TTC549 (cell line): ENCODE data around the gene MTARC2.

ENCODE experiments used
- FAIRE-seq: peaks from 2 replicates; lab custom pipeline; 2012; peaks lifted over from hg19 to GRCh38; lab: Jason Lieb, UNC

Gene MTARC2

DNA sequence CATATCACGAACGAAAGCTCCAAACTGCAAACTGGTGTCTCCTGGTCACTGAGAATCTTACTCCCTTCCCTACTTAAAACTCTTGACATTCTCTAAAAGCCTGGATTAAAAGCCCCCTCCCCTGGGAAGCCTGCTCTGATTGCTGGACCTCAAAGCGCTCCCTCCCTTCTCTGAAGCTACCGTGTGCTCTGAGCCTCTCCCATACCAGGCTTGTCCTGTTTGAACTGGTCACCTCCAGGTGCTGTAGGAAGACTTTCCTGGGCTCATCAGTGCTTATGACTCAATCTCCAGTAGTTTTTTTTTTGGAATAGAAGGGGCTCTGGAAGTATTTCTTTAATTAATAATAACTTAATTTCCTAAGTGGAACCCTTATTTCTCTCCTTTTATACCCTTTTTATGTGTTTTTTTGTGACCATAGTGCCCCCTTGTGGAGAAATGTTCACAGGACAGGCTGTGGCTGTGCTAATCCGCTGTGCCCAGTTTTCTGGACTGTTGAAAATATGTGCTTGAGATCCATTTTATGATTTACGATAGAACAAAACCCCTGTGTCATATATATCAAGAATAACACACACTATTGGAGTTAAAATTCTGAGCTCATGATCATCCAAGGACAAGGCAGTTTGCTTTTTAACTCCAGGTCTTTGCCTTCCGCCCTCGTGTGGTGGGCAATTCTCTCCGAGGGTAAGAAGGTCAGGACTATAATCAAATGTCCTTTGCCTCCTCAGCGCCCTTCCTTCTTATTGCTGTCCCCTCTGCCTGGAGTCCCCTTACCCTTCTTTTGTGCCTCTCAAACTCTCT, 55.5 kb downstream of the MTARC2 start:
- FAIRE-seq, result peak; percentile 94

DNA sequence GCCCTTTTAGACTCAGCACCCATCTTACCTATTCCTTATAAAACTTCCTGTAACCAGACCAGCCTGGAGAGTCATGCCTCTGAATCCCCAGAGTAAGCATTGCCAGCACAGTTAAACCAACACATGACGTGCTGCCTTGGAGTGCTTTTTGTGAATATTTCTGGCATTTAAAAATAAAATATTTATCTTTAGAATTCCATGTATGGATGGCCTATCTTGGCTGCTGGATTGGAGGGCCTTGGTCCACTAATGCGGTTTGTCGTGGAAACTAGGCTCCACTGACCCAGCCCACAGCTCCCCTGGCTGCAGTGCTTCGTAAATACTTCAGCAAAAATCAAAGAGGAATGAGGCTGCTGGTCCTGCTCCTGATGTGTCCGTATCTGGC, 56.1 kb downstream of the MTARC2 start:
- no peak for FAIRE-seq

DNA sequence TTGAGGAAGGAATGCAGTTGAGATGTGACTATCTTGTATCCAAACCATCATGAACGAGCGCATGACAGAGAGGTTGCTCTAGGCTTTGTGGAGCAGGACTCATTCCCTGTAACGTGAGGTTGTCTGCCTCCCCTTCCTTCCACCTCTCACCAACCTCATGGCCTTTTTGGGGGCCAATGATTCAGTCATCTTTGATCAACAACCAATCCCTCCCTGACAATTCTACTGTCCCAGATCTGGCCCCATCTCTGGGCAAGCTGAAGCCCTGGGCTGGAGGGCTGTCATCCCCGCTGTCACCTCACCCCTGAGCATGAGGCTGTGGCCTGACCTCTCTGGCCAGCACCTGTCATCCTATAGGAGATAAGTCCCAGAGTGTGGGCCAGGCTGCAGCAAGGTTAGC, 58.3 kb downstream of the MTARC2 start:
- no peak for FAIRE-seq

DNA sequence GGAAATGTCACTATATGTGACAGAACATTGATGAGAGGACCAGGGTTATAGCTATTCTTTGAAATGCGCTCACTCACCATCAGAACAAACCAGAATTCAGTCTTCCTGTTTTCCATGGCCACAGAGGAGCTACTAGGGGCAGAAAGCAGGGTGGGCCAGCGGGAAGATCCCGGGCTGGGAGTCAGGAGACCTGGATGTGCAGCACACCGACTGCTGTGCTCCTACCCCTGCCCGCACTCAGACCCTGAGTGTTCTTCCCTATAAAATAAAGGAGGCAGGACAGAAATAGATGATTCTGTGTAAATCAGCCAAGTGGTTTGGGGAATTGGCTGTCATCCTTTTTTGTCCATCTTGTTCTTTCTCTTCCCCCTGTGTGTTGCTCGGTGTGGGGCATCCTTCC, 59.6 kb downstream of the MTARC2 start:
- no peak for FAIRE-seq

DNA sequence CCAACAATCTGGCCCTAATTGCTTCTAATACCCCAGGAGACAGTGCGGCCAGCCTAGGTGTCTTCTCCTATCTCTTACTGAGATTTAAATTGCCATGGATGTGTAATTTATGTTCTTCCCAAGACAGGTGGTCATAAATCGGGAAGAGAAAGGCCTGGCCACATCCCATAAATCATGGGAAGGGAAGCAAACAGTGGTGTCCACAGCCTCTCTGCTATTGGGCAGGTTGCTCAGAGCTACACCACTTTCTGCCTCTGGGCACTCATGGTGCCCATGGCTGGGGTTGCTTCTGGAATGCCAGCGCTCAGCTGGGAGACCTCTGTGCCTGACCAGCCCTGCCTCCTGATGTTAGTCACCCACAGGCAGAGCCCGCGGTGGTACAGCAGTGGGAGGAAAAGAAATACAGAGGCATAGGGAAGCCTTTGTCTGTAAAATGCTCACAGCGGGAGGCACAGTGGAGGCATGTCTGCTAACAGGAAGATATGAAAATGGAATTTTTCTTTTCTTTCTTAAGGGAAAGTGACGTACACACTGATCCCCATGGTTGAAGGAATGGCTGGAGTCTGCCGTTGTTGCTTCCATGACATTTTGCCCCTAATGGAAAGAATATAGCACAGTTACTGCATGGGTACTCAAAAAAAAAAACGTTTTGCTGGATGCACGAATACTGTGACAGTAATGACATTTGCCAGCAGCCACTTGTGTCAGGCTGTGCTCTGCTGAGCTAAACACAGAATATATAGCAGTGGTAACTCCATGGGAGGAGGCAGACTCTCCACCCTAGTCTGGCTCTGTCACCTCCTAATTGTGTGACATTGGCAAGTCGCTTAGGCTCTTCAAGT, 60.4 kb downstream of the MTARC2 start:
- no peak for FAIRE-seq

DNA sequence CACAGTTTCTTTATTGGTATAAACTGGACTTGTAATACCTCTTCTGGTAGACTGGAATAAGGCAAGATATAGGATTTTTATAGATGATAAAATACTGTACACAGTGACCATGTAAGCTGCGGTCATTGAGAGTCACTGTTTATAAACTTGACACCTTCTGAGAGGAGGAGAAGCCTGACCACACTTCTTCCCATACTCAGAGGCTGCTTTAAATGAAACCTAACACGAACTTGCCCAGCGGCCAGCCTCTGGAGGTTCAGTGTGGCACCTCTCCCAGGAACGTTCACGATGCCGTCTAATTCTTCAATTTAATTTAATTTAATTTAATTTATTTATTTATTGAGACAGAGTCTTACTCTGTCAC, 61.0 kb downstream of the MTARC2 start:
- FAIRE-seq, result no peak

DNA sequence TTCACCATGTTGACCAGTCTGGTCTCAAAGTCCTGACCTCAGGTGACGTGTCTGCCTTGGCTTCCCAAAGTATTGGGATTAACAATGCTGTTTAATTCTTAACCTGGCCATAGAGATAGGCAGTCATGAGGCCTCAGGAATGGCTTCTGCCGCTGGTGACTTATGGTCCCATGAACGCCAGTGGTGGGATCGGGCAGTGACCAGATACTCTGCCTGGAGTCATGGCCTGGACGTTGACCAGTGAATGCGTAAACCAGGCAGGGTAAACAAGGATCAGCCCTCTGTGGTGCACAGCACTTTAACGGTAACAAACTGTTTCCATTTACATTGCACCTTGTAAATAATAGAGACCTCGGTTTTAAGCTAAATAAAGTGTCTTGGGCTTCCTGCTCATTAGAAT, 61.6 kb downstream of the MTARC2 start:
- FAIRE-seq, result no peak

DNA sequence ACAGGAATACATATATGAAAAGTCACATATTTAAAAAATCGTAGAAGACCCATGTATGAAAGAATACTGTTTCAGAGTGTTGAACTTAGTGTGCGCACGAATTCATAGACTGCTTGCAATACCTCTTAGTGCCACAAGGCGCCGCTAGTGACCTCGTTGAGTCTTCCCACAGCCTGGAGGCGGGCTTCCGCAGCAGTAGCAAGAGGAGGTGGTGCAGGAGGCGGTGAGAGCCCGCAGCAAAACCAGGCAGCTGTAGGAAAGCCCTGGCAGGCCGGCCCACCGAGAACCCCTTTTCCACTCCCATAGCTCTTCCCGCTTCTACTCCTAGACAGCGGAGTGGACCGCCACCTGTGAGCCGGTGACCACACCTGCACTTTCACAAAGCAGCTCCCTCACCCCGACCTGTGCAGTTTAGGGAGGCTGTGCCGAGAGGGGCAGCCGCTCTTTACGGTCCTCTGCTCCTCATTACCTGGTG, 62.1 kb downstream of the MTARC2 start:
- peak; percentile 90 for FAIRE-seq

DNA sequence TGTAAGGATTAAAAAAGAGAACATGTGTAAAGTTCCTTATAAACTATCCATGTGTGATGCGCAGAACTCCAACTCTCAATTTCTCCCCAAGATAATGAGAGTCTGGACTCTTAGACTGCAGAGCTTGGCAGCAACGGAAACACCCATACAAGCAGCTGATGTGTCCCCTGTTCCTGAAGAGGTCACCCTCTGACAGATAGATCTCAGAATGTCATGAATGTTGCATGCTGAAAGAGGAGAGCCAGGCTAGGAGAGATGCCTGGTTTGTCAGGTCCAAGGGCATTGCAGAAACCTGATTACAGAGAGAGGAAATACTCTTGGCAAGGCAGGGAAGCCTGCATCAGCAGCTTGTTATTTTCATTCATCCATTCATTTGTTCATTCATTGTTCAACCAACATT, 62.8 kb downstream of the MTARC2 start:
- no peak for FAIRE-seq

DNA sequence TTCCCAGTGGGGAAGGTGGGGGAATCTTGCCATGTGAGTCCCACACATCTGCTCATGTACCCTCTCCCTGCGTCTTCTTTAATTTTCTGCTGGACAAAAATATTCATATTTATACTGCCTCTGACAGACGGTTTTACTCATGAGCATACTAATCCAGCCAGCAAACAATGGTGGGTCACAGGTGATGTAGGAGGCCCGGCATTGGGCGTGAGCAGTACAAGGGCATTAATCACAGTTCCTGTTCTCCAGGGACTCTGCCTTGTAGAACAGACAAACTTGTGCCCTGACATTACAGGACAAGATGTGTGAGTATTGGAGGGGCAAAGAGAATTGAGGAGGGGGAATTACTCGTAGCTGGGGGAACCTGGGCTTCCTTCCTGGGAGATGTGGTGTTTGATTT, 63.6 kb downstream of the MTARC2 start:
- no peak for FAIRE-seq

DNA sequence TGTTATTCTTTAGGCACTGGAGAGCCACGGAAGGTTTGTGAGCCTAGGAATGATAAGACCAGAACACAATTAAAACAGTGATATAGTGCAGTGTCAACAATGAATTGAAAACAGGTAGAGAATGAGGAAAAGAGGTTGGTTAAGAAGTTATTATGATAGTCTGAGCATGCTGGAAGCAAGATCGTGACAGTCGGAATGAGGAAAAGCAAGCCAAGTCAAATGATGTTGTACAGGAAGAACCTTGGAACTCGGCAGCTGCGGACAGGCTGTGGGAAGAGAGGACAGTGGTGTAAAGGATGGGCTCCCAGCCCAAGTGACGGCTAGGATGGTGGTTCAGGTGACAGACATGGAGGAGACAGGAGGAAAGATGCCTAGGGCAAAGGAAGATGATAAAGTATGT, 64.2 kb downstream of the MTARC2 start:
- FAIRE-seq, result no peak

DNA sequence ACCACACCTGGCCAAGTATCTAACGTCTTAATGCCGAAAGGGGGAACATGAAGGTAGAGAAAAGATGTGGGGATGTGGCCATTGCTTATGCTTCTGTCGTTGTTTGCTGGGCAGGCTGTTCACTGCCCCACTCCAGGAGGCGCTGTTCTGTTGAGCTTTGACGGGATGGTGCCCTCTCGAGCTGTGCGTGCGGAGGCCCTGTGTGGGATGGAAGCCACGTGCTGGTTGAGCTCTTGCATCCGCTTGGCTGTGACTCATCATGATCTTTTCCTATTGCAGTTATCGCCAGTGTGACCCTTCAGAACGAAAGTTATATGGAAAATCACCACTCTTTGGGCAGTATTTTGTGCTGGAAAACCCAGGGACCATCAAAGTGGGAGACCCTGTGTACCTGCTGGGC, 64.9 kb downstream of the MTARC2 start:
- FAIRE-seq, result no peak

DNA sequence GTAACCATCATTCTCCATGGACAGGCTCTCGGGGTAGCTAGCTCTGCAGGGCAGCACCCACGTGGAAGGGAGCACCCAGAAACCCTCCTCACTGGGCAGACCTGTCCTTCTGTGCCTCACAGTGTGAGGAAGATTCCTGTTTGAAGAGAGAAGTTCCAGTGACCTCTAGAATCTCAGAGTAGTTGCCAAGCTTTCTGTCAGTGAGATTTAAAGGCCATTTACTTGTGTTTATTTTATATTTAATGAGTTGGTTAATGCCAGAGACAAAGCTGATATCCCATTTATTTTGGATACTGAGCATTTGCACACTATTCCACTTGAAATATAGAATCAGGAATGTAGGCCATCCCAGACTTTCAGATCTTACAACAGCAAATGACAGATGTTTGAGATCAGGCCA, 67.3 kb downstream of the MTARC2 start:
- no peak for FAIRE-seq

DNA sequence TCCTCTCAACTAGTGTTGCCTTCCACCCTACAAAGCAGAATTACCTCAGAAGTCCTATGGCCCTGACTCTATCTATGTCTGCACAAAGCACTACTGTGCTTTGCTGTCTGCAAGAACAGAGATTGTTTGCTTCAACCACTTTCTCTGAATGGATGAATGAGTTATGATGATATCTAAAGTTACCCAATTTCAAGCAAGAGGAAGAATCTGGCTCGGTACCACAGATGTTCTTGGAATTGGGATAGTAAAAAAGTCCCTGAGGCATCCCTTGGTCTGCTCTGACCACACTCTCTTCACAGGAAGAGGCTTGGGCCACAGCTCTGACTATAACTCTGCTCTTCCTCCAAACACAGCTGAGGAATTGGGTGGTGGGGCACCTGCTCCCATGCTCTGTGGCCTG, 69.8 kb downstream of the MTARC2 start:
- FAIRE-seq, result no peak

DNA sequence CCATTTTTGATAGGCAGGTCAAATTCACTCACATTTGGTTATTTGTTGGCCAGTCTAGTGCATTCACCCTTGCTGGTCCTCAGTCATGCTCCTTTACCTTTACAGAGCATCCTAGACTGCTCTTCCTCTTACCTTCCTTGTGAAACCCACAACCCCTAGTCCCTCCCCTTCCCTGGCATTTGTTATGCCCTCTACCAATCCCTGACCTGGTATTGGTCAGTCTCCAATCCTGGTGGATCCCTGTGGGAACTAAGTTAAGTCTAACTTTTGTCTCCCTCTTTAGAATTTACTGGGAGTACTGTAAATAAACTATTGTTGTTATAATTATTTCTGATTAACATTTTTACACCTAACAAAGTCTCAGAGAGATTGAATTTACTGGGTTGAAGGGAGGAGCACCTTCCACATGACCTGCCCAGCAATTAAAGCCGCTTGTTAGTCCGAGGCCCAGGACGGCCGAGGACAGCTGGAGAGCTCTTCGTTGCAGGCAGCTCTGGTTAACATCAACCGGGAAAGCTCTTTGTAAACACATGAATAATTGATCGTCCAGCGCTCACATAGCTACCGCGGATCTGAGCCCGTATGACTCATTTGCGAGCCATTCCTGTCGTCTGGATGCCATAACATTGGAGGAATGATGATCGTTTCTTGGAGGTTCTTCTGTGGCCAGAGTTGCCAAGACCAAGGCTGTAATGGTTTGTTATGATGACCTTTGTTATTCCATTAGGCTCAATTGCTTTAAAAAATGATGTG, 70.5 kb downstream of the MTARC2 start:
- FAIRE-seq, result no peak

DNA sequence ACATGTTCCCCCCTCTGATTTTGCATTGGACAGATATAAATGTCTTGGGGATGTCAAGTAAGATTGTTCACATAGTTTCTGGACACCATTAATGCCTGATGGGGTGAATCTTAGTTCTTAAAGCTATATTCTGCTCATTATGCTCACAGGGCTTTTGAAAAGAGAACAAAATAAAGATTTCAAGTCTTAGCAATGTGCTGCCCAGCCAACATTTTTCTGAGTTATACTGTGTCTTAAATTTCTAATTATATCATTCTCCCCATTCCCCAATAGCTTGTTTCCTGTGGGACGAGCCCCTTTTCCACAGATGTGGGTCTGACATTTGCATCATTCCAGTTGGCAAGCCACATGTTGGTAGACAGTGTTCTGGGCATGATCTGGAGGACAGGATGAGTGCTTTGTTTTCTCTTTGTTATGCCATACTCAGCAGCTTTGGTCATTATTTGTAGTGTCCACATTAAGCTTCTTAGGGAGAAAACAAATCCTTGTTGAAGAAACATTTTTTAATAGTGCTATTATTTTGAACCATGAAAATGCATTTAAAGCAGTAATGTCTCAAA, 71.4 kb downstream of the MTARC2 start:
- no peak for FAIRE-seq

DNA sequence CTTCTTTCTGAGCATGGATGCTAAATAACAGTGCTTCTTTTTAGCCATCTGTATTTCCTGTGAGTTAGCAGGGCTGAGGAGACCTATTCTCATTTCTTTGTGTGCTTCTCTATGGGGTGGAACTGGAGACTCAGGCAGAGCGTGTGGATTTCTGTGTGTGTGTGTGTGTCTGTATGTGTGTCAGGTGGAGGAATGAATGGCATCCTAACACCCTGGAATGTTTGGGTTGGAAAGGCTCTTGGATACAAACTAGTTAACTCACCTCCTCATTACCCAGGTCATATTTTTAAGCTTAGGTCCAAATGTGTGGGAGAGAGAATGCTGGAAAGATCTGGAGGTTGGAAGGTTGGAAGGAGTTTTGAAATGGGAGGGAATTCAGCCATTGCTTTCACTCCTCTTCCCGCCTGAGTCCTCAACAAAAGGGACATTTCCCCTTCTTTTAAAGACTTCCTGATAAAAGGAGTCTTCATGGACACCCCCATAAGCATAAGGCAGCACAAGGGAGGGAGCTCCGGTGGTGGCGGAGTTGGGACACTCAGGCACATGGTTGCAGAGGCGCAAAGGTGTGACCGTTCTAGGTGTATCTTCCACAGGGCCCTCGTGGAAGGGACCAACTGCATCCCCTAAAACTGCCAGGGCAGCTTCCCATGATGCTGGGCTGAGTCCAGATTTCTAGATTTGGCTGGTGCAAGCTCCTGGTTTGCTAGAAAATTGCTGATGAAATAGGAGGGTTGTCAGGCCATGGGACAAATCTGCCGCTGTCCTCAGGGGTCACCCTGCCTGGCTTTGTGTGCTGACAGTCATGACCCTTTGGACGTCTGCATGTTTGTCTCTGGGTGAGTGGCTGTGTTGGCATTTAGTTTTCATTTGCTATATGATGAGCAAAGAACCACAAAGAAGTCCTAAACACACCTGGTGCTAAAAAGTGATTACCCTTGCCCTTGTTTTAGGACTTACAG, 76.2 kb downstream of the MTARC2 start:
- FAIRE-seq, result no peak

DNA sequence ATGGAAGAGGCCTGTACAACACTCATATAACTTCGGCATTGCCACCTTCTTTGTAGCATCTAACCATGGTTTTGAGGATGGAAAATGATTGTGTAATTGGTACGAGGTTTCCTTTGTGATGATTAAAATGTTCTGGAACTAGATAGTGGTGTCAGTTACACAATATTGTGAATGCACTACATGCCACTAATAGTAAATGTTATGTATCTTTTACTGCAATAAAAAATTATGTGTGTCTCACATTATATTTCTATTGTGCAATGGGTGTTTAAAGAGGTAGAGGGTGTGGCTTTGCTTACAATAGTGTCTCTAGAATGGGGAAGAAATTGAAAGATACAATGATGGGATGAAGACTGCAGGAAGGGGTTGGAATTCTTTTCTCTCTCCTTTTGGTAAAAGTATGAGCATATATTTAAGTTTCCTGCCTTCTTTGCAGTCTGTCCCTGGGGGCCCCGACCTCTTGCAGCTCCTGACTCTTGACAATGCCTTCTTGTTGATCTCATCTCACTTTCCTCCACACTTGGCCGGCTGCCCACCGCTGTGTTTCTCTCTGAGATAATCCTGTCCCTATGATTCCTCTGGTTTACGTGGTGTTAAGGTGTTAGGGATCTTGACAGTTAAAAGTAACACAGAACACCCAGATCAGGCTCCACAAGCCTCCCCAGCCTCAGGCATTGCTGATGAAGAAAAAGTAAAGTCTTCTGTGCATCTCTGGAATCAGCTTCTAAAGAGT, 77.9 kb downstream of the MTARC2 start:
- FAIRE-seq, result no peak

DNA sequence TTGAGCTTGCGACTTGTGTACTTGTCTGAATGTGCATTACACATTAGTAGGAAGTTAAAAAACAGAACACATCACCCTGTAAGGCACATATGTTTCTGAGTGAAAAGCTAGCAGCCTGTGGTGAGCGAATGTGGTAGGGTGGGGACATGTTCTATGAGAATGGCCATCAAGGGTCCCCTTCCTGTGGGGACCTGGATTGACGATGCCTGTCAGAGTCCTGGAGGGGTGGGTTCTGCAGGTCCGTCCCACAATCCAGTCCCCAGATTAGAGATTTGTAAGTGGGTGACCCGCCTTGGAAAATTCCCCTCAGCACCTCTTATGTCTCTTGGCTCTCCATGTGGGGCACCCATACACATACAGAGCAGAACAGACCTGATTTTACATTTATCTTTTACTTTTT, 78.6 kb downstream of the MTARC2 start:
- no peak for FAIRE-seq

DNA sequence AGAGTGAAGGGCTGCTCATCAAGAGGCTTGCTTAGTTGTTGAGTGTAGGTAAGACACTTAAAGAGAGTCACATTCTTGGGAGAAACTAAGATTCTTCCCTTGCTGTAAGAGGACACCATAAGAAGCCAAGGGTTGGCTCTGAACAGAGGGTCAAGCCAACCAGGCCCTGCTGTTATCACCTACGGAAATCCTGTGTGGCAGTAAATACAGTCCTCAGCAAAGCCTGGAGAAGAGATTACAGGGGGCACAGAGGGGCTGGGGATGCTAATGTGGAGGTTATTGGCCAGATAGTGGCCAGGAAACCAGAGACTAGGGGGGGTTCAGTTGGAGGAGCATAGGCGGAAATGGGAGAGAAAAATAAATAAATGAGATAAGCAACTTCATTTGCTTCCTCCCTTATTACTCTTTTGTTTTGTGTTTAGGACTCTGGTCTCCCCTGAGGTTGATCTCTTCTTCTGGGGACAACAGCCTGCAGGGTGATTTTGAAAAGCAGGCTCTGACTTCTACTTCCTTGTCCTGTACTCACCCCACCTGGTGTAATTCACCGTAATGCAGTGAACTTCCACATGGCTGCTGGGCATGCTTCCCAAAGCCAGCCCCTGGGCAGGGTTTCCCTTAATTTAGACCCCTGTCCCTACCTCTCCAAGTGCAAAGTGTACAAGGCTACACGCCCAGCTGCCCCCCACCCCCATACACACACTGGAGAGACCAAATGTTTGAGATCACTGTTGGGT, 79.5 kb downstream of the MTARC2 start:
- no peak for FAIRE-seq
